Measurements from ENCODE around the gene EIF3D.

The EIF3D gene

DNA sequence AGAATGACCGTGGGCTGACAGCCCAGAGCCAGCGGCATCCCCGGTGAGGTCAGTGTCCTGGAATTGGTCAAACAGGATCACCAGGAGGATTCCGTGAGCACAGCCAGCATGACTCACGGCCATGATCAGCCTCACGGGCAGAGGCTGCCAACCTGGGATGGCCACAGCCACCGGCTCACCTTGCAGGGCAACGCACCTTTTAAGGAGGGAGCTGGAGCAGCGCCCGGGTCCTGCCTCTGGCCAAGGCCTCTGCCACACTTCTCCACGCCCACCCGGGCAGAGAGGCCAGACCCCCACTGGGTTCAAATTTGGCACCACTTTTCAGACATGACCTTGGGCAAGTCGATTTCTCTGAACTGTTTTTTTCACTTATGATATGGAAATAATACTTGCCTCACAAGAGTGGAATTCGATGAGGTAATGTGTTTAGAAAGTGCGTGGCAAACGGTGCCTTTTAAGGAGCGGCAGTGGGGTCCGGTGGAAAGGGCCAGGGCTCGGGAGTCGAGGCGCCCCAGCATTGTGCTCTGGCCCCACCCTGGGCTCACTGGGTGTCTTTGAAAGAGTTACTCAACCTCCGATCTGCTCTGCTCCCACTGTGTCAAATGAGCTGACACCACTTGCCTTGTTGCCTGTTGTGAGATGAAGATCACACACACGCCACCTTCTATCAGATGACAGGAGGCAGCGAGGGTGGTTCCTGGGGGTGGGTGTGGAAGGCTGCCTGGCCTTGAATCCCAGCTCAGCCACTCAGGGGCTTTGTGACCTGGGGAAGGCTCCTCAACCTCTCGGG lies 63.5 kb downstream of the EIF3D start:
- DNase-seq: no peak

DNA sequence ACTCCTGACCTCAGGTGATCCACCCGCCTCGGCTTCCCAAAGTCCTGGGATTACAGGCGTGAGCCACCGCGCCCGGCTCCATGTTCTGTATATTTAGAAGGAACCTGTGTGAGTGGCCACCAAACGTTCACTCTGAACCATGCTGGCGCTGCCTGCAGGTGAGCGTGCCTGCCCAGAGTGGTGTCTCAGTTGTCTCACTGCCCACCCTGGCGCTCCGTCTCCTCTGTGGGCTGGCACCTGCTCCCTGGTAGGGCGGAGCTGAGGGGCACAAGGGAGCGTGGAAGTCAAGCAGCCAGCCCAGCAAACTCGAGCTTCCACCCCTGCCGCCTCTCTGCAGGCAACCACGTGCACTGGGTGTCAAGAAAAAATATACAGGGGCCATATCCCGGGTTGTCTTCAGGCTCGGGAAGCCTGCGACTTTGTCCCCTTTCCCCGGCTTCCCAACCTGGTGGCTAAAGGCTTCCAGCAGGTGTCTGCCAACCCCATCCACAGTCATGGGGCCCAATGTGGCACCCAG lies 64.2 kb downstream of the EIF3D start:
- DNase-seq: no peak

DNA sequence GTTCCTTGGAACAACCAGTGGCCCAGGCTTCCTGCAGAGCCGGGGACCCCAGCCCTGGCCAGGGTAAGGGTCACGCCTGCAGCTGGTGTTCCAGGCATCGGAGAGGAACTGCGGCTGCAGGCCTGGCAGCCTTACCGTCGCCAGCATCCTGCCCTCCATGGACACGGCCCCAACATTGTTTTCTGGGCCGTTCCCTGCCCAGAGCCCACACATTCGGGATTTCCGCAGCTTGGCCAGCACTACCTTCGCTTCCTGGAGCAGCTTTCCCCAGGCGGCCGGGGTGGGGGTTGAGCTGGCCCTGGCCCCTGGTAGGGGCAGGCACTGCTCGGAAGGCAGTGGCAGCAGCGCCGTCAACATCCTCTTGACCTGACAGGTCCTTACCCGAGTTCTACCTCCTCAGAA lies 65.2 kb downstream of the EIF3D start:
- no peak for DNase-seq

DNA sequence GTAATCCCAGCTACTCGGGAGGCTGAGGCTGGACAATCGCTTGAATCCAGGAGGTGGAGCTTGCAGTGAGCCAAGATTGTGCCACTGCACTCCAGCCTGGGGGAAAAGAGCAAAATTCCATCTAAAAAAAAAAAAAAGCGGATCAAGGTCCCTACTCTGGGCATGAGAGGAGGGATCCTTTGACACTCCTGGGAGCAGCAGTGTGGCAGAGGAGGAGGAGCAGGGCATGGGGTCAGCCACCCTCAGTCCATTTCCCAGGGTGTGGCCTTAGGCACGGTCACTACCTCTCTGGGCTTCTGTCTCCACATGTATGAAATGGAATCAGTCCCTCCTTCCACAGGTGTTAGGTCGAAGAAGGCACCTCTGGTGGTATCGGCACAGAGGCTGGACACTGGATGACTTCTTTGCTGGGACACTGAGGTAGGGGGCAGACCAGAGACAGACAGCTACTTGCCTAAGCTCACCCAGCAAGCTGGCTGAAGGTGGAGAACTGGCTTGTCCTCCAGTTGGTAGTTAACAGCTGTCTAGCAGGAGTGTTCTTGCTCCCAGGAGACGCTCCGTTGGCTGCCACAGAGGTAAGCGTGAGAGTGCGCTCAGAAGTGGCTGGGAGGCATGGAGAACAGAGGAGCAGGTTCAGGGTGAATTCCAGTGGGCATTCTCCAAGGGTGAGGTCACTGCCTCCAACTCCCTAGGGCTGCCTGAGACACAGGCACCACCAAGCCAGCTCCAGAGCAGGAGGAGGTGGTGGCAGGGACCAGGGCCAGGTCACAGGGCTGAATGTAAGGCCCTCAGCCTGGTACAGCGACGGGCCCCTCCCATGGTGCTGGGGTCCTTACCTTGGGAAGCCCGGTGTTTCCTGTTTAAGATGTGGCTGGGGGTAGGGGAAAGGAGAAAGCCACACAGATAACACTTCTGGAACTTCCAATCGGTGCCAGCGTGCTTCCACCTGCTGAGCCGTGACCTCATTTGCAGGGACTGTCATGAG lies 67.0 kb downstream of the EIF3D start:
- DNase-seq: no peak

Data from activated CD4-positive, alpha-beta T cell treated with anti-CD3 and anti-CD28 coated beads, Interleukin-2, amount 50 U/mL, for 16 hours (primary cell).